Natural killer cell (primary cell): ENCODE results near the gene ERN1. TPM values are rescaled to one million over a fixed set of nuclear protein-coding genes. Genes with fewer than 3 reads are reported as not detected.

ENCODE experiments used
- ATAC-seq, 3 donors: fragments of 150-1000 bp in 2 of 3; fragments of 200-7000 bp in 1 of 3; cut with Tn5 transposase; 1 replicate in 1 of 3; 2 replicates in 2 of 3; pipeline ENCODE4 v1.10.0; 2021; ENCODE audit warnings: mild to moderate bottlenecking in 2 of 3, moderate library complexity in 2 of 3
- DNase-seq, 2 donors: peaks; one replicate each; pipeline versions ENCODE4 v3.0.0 to v3.0.0-alpha.2; 2013 to 2021; ENCODE audit warnings: mixed read lengths in 1 of 2
- H3K27ac ChIP-seq: one replicate; pipeline ENCODE4 v1.5.1; 2013; ENCODE audit warnings: mild to moderate bottlenecking, low read length
- H3K27me3 ChIP-seq: one replicate; pipeline ENCODE4 v1.6.1; 2013; ENCODE audit warnings: low read length; ENCODE audit not compliant: control insufficient read depth, insufficient read depth
- H3K36me3 ChIP-seq: one replicate; pipeline ENCODE4 v1.6.1; 2013; ENCODE audit warnings: low read length; ENCODE audit not compliant: control insufficient read depth, insufficient read depth
- H3K4me1 ChIP-seq: one replicate; pipeline ENCODE4 v1.6.1; 2013; ENCODE audit warnings: low read length; ENCODE audit not compliant: control insufficient read depth, insufficient read depth
- H3K4me3 ChIP-seq: one replicate; pipeline ENCODE4 v1.5.1; 2013; ENCODE audit warnings: low read length
- H3K9me3 ChIP-seq: one replicate; pipeline ENCODE4 v1.6.1; 2013; ENCODE audit warnings: low read length; ENCODE audit not compliant: control insufficient read depth, insufficient read depth
- H3K27ac Mint-ChIP-seq, 2 donors: one replicate each; pipeline ENCODE4 v1.8.0; 2022; ENCODE audit warnings: mild to moderate bottlenecking in 2 of 2, mixed read lengths in 2 of 2, moderate library complexity in 1 of 2
- H3K27me3 Mint-ChIP-seq, 2 donors: one replicate each; pipeline ENCODE4 v1.8.0; 2022; ENCODE audit warnings: low read depth in 2 of 2, mixed read lengths in 2 of 2
- H3K36me3 Mint-ChIP-seq: one replicate; pipeline ENCODE4 v1.8.0; 2022; ENCODE audit warnings: mixed read lengths
- H3K4me1 Mint-ChIP-seq, 2 donors: one replicate each; pipeline ENCODE4 v1.8.0; 2022; ENCODE audit warnings: mixed read lengths in 2 of 2
- H3K4me3 Mint-ChIP-seq: one replicate; pipeline ENCODE4 v1.8.0; 2022; ENCODE audit warnings: mild to moderate bottlenecking, moderate library complexity, mixed read lengths
- H3K9me3 Mint-ChIP-seq, 2 donors: one replicate each; pipeline ENCODE4 v1.8.0; 2022; ENCODE audit warnings: mixed read lengths in 2 of 2
- CTCF ChIP-seq: fragments of 200-600 bp; IDR thresholded peaks from one replicate; pipeline ENCODE4 v1.8.0; 2022; ENCODE audit warnings: antibody characterized with exemption
- WGBS: methylation state at CpG from one replicate; pipeline ENCODE4 v1.1.7; 2013; ENCODE audit warnings: missing lambda C conversion rate; ENCODE audit not compliant: insufficient coverage; 5-methylcytosine and 5-hydroxymethylcytosine counted together
- intact Hi-C: fragments of 100-400 bp; cut with micrococcal nuclease; formaldehyde crosslinking; loops from one replicate; pipeline ENCODE4 v1.14.2; 2022
- total RNA-seq, 4 donors: library from RNA; stranded (reverse); fragments of 120-200 nt in 1 of 4; gene quantifications; one replicate each; pipeline versions ENCODE4 v1.2.3 to v1.2.4, GENCODE V29; 2013 to 2022

The ERN1 gene
- total RNA-seq, 3 donors from 2014 or later (not counting 1 experiment from before 2014, with no cell fraction given): 52.9 to 90.5 (median 67.2) TPM

- DNase-seq: no peak
- H3K36me3 Mint-ChIP-seq: no peaks in the 10 kb centered on the region
- WGBS: 69% methylated on average over 6 of the region's 6 CpGs
- no peaks in the 10 kb centered on the region for H3K4me1 ChIP-seq
- no peak overlapping the region for H3K27ac ChIP-seq
- intact Hi-C loops: no loop called here
- TF ChIP-seq CTCF: no peak
- H3K27ac Mint-ChIP-seq: no peak overlapping the region
- H3K36me3 ChIP-seq: peaks cover 2% of the 10 kb centered on the region
- no peaks in the 10 kb centered on the region for H3K9me3 ChIP-seq
- H3K9me3 Mint-ChIP-seq: no peaks in the 10 kb centered on the region
- no peak overlapping the region for H3K4me3 Mint-ChIP-seq
- no peaks in the 10 kb centered on the region for H3K27me3 Mint-ChIP-seq
- no peak overlapping the region for H3K4me3 ChIP-seq
- no peaks in the 10 kb centered on the region for H3K27me3 ChIP-seq
- no peak for ATAC-seq
- no peaks in the 10 kb centered on the region for H3K4me1 Mint-ChIP-seq
Measured at GRCh38 chr17:64161380-64162176, 31.6 kb upstream of the ERN1 start.

- H3K9me3 Mint-ChIP-seq: no peaks in the 10 kb centered on the region
- Histone ChIP-seq H3K4me3 (no peak overlapping the region), H3K27ac (no peak overlapping the region), H3K9me3 (no peaks in the 10 kb centered on the region), H3K36me3 (peaks cover 2% of the 10 kb centered on the region), H3K27me3 (no peaks in the 10 kb centered on the region), H3K4me1 (no peaks in the 10 kb centered on the region)
- H3K27me3 Mint-ChIP-seq: no peaks in the 10 kb centered on the region
- WGBS: 97% methylated on average over 4 of the region's 4 CpGs
- no peak for DNase-seq
- no peaks in the 10 kb centered on the region for H3K4me1 Mint-ChIP-seq
- no peak overlapping the region for H3K27ac Mint-ChIP-seq
- no peak overlapping the region for H3K4me3 Mint-ChIP-seq
- no peak for ATAC-seq
- intact Hi-C loops: no loop called here
- no peaks in the 10 kb centered on the region for H3K36me3 Mint-ChIP-seq
- no peak for TF ChIP-seq CTCF
Measured at GRCh38 chr17:64160378-64160777, 30.4 kb upstream of the ERN1 start.

GRCh38 chr17:64158831-64159590 lies 29.1 kb upstream of the ERN1 start:
- TF ChIP-seq CTCF: no peak
- no peaks in the 10 kb centered on the region for H3K4me1 ChIP-seq
- no peaks in the 10 kb centered on the region for H3K4me1 Mint-ChIP-seq
- no peaks in the 10 kb centered on the region for H3K9me3 ChIP-seq
- no peaks in the 10 kb centered on the region for H3K27me3 ChIP-seq
- no peak for DNase-seq
- no peaks in the 10 kb centered on the region for H3K9me3 Mint-ChIP-seq
- H3K4me3 Mint-ChIP-seq: no peak overlapping the region
- WGBS: 96% methylated on average over 12 of the region's 12 CpGs
- H3K27ac Mint-ChIP-seq: no peak overlapping the region
- no peak for ATAC-seq
- no peak overlapping the region for H3K27ac ChIP-seq
- no peaks in the 10 kb centered on the region for H3K36me3 Mint-ChIP-seq
- H3K36me3 ChIP-seq: peaks cover 4% of the 10 kb centered on the region
- intact Hi-C loops: no loop called here
- H3K4me3 ChIP-seq: no peak overlapping the region
- no peaks in the 10 kb centered on the region for H3K27me3 Mint-ChIP-seq
